HepG2 (cell line): ENCODE measurements around the gene CPHXL2. TPM values are rescaled to one million over a fixed set of nuclear protein-coding genes. Genes with fewer than 3 reads are reported as not detected.
A peak's percentile ranks its signal among the peaks of the same experiment; 100 is the strongest.

Source experiments
- ATAC-seq: fragments of 200-7000 bp; cut with Tn5 transposase; 3 replicates; pipeline ENCODE4 v1.9.1; 2020; ENCODE audit warnings: mild to moderate bottlenecking, moderate library complexity
- BruUV-seq: library from RNA; stranded (reverse); fragments of 400-500 nt; replicated peaks from 2 replicates; lab custom pipeline; 2021; lab: Mats Ljungman, UMichigan
- CTCF ChIA-PET: fragments of 300-600 bp; formaldehyde crosslinking; extraction: SDS; loops from one replicate; lab custom pipeline; 2021; ENCODE audit warnings: low total read pairs, inconsistent platforms, low intra/inter-chr PET ratio; lab: Yijun Ruan, JAX
- POLR2A ChIA-PET: fragments of 350-600 bp; sonication (Branson Sonifier 250); formaldehyde crosslinking; loops from one replicate; lab custom pipeline; 2020; ENCODE audit warnings: antibody characterized with exemption, inconsistent platforms; lab: Yijun Ruan, JAX
- DNase-seq: peaks from one replicate; pipeline ENCODE4 v3.0.0-alpha.2; 2015; ENCODE audit warnings: low spot score
- FAIRE-seq: peaks from 3 replicates; lab custom pipeline; 2011; peaks lifted over from hg19 to GRCh38; lab: Jason Lieb, UNC
- H2AFZ ChIP-seq: one replicate; pipeline ENCODE4 v1.6.1; 2011; ENCODE audit warnings: low read length, inconsistent platforms
- H3K27ac ChIP-seq: fragments of 300-600 bp; 3 replicates; pipeline ENCODE4 v1.8.0; 2011; ENCODE audit warnings: mixed run types, mild to moderate bottlenecking, mixed read lengths, low read length, inconsistent platforms; ENCODE audit not compliant: insufficient read depth; ENCODE audit errors: extremely low read length
- H3K27me3 ChIP-seq, 2 experiments: fragments of 200-600 bp in 1 of 2; 2 replicates in 1 of 2; 3 replicates in 1 of 2; pipeline versions ENCODE4 v1.6.0 to v1.8.0; 2011; ENCODE audit warnings: low read length in 2 of 2, mild to moderate bottlenecking in 2 of 2, moderate library complexity in 2 of 2, inconsistent platforms in 1 of 2; ENCODE audit not compliant: insufficient read depth in 2 of 2, control insufficient read depth in 1 of 2
- H3K36me3 ChIP-seq, 2 experiments: fragments of 200-600 bp in 1 of 2; replicated peaks in 1 of 2; 2 replicates in 1 of 2; 3 replicates in 1 of 2; pipeline versions ENCODE4 v1.5.1 to v1.8.0; 2011; ENCODE audit warnings: low read length in 2 of 2, inconsistent platforms in 1 of 2; ENCODE audit not compliant: insufficient read depth in 2 of 2, control insufficient read depth in 1 of 2
- H3K4me1 ChIP-seq: 2 replicates; pipeline ENCODE4 v1.5.1; 2012; ENCODE audit warnings: low read length, inconsistent platforms; ENCODE audit not compliant: insufficient read depth
- H3K4me2 ChIP-seq: 2 replicates; pipeline ENCODE4 v1.6.0; 2011; ENCODE audit warnings: low read depth, low read length, inconsistent platforms
- H3K4me3 ChIP-seq, 3 experiments: fragments of 200-600 bp in 1 of 3; sonication (generic), shearing (Covaris generic) in 1 of 3; replicated peaks in 1 of 3; 2 replicates each; pipeline ENCODE4 v1.5.1; 2011 to 2016; ENCODE audit warnings: low read length in 3 of 3, inconsistent platforms in 2 of 3, low read depth in 2 of 3, mild to moderate bottlenecking in 2 of 3, control low read depth in 1 of 3, mixed read lengths in 1 of 3; ENCODE audit not compliant: insufficient read depth in 1 of 3
- H3K79me2 ChIP-seq: one replicate; pipeline ENCODE4 v1.6.1; 2011; ENCODE audit warnings: low read length, inconsistent platforms; ENCODE audit not compliant: insufficient read depth
- H3K9ac ChIP-seq: 2 replicates; pipeline ENCODE4 v1.6.0; 2011; ENCODE audit warnings: mild to moderate bottlenecking, low read depth, low read length, inconsistent platforms; ENCODE audit not compliant: insufficient read depth
- H3K9me3 ChIP-seq: 2 replicates; pipeline ENCODE4 v1.5.1; 2012; ENCODE audit warnings: mild to moderate bottlenecking, low read length
- H4K20me1 ChIP-seq: 2 replicates; pipeline ENCODE4 v1.6.0; 2011; ENCODE audit warnings: inconsistent platforms, mild to moderate bottlenecking, low read length, moderate library complexity; ENCODE audit not compliant: insufficient read depth
- CEBPB ChIP-seq: IDR thresholded peaks from 2 replicates; pipeline ENCODE4 v1.6.1; 2011; ENCODE audit warnings: low read depth, low read length, improper control_type of control experiment, borderline replicate concordance
- EED ChIP-seq: sonication (generic); formaldehyde crosslinking; IDR thresholded peaks from 2 replicates; pipeline ENCODE4 v1.5.0; 2020; ENCODE audit warnings: mild to moderate bottlenecking, missing genetic modification reagents
- KLF6 ChIP-seq: IDR thresholded peaks from 2 replicates; pipeline ENCODE4 v1.8.0; 2016; ENCODE audit warnings: missing biosample characterization, missing genetic modification reagents
- NR1H2 ChIP-seq: sonication (generic); formaldehyde crosslinking; IDR thresholded peaks from 2 replicates; pipeline ENCODE4 v1.8.1; 2022; ENCODE audit warnings: low read depth, missing genetic modification reagents, borderline replicate concordance
- PCBP1 ChIP-seq: fragments of 200-400 bp; formaldehyde crosslinking; IDR thresholded peaks from 2 replicates; pipeline ENCODE4 v1.6.1; 2017; ENCODE audit warnings: mild to moderate bottlenecking, low read depth, low read length, borderline replicate concordance
- RORA ChIP-seq: sonication (generic); formaldehyde crosslinking; IDR thresholded peaks from 2 replicates; pipeline ENCODE4 v1.5.0; 2020; ENCODE audit warnings: mild to moderate bottlenecking, missing genetic modification reagents, moderate library complexity
- ZFY ChIP-seq: sonication (generic); formaldehyde crosslinking; IDR thresholded peaks from 2 replicates; pipeline ENCODE4 v1.4.0; 2020; ENCODE audit warnings: missing genetic modification reagents
- ZNF138 ChIP-seq: sonication (generic); formaldehyde crosslinking; IDR thresholded peaks from 2 replicates; pipeline ENCODE4 v1.5.0; 2020; ENCODE audit warnings: mild to moderate bottlenecking, low read depth, missing genetic modification reagents
- ZNF331 ChIP-seq: sonication (generic); formaldehyde crosslinking; IDR thresholded peaks from 2 replicates; pipeline ENCODE4 v1.4.0; 2020; ENCODE audit warnings: missing genetic modification reagents
- ZNF549 ChIP-seq: sonication (generic); formaldehyde crosslinking; IDR thresholded peaks from 2 replicates; pipeline ENCODE4 v1.5.0; 2020; ENCODE audit warnings: missing genetic modification reagents
- WGBS: methylation state at CpG from one replicate; pipeline ENCODE4 v1.1.6; 2017; ENCODE audit warnings: low lambda C conversion rate; 5-methylcytosine and 5-hydroxymethylcytosine counted together
- in situ Hi-C: cut with HindIII; loops from 2 replicates; pipeline ENCODE4 v1.10.0; 2017; ENCODE audit warnings: low pct_unique_long_range_greater_than_20kb; ENCODE audit not compliant: extremely low pct_ligation_motif_present
- intact Hi-C: fragments of 100-400 bp; cut with micrococcal nuclease; formaldehyde crosslinking; loops from one replicate; pipeline ENCODE4 v1.10.0; 2022; ENCODE audit not compliant: unreplicated experiment
- polyA plus RNA-seq, 8 experiments: library from polyadenylated mRNA; depleted of rRNA in 3 of 8; stranded (reverse) in 7 of 8; unstranded in 1 of 8; fragments of >200 nt; fragmentation: Illumina TruSeq in 4 of 8; extraction: Trizol in 4 of 8; gene quantifications; 2 replicates each; pipeline versions ENCODE4 v1.2.1 to v1.2.3, GENCODE V29; 2011 to 2016; ENCODE audit warnings: low read depth in 4 of 8, missing spikeins in 1 of 8, mixed read lengths in 1 of 8; ENCODE audit not compliant: insufficient read depth in 1 of 8
- total RNA-seq, 5 experiments: library from RNA; depleted of rRNA; stranded (reverse); fragments of >200 nt; fragmentation: Illumina TruSeq; extraction: Trizol; gene quantifications; 2 replicates each; pipeline ENCODE4 v1.2.3, GENCODE V29; 2016; ENCODE audit warnings: low read depth in 1 of 5
- TF ChIP-seq, protein P1 (sequence below): sonication (generic); formaldehyde crosslinking; IDR thresholded peaks from 2 replicates; pipeline ENCODE4 v1.5.0; 2020; ENCODE audit warnings: missing genetic modification reagents
- TF ChIP-seq, protein P2 (sequence below): sonication (generic); formaldehyde crosslinking; IDR thresholded peaks from 2 replicates; pipeline ENCODE4 v1.4.0; 2020; ENCODE audit warnings: mild to moderate bottlenecking, missing genetic modification reagents, borderline replicate concordance

Gene CPHXL2
- total and polyA plus RNA-seq, 2 of the 13 experiments (the other 11 are each of a cell fraction or from before 2014, with no cell fraction given): not detected

GRCh38 chr16:75618780-75619179, 58.0 kb downstream of the CPHXL2 start:
- Histone ChIP-seq H3K36me3 (peaks cover 4 to 30% of the 10 kb centered on the region in 2 experiments; a peak in 3 of 5 replicates), H3K9ac (no peak overlapping the region), H2AFZ (no peak overlapping the region), H3K4me1 (peaks cover 25% of the 10 kb centered on the region)
- in situ Hi-C loops: no loop called here
- TF ChIP-seq ZFY (no peak), CEBPB (peak; percentile 70)
- TF ChIP-seq, all 625 proteins: peak for 1
- no peaks in the 10 kb centered on the region for H4K20me1 ChIP-seq
- FAIRE-seq (no peak), ATAC-seq (no peak), DNase-seq (no peak)
- ChIA-PET CTCF (no interaction called here), POLR2A (interaction anchor here (0.6 kb wide), 1 partner anchor 15 kb away, joined by 3 read pairs; no protein-coding TSS in a partner anchor)
- no peak overlapping the region for H3K4me2 ChIP-seq
- no TSS peak for BruUV-seq
- H3K9me3 ChIP-seq: no peaks in the 10 kb centered on the region
- peaks cover 7% of the 10 kb centered on the region for H3K79me2 ChIP-seq
- H3K27me3 ChIP-seq: no peaks in the 10 kb centered on the region; a peak in 1 of 5 replicates
- no peak overlapping the region for H3K27ac ChIP-seq
- intact Hi-C loops: no loop called here
- 91% methylated on average over 2 of the region's 2 CpGs for WGBS
- H3K4me3 ChIP-seq: no peak overlapping the region

- 97% methylated on average over 3 of the region's 3 CpGs for WGBS
- no TSS peak for BruUV-seq
- ChIA-PET CTCF (no interaction called here), POLR2A (no interaction called here)
- intact Hi-C loops: no loop called here
- peaks cover 6 to 41% of the 10 kb centered on the region in 2 experiments; a peak in 4 of 5 replicates for H3K36me3 ChIP-seq
- H3K27me3 ChIP-seq: no peaks in the 10 kb centered on the region
- in situ Hi-C loops: no loop called here
- no peak overlapping the region for H3K4me2 ChIP-seq
- H3K9ac ChIP-seq: no peak overlapping the region
- no peak for DNase-seq
- no peak overlapping the region for H3K4me3 ChIP-seq
- H3K4me1 ChIP-seq: peaks cover 18% of the 10 kb centered on the region
- H3K9me3 ChIP-seq: no peaks in the 10 kb centered on the region
- no peak for FAIRE-seq
- H4K20me1 ChIP-seq: no peaks in the 10 kb centered on the region
- no peak overlapping the region for H3K27ac ChIP-seq
- H2AFZ ChIP-seq: no peak overlapping the region
- peaks cover 2% of the 10 kb centered on the region for H3K79me2 ChIP-seq
- ATAC-seq: no peak
- TF ChIP-seq, protein P1, sequence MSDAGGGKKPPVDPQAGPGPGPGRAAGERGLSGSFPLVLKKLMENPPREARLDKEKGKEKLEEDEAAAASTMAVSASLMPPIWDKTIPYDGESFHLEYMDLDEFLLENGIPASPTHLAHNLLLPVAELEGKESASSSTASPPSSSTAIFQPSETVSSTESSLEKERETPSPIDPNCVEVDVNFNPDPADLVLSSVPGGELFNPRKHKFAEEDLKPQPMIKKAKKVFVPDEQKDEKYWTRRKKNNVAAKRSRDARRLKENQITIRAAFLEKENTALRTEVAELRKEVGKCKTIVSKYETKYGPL (CRISPR knock-in tag): no peak
- TF ChIP-seq KLF6 (CRISPR knock-in tag) (no peak), ZNF549 (CRISPR knock-in tag) (no peak), EED (no peak), RORA (CRISPR knock-in tag) (no peak), NR1H2 (CRISPR knock-in tag) (no peak), PCBP1 (no peak), ZNF331 (CRISPR knock-in tag) (no peak), ZNF138 (no peak)
- TF ChIP-seq, protein P2, sequence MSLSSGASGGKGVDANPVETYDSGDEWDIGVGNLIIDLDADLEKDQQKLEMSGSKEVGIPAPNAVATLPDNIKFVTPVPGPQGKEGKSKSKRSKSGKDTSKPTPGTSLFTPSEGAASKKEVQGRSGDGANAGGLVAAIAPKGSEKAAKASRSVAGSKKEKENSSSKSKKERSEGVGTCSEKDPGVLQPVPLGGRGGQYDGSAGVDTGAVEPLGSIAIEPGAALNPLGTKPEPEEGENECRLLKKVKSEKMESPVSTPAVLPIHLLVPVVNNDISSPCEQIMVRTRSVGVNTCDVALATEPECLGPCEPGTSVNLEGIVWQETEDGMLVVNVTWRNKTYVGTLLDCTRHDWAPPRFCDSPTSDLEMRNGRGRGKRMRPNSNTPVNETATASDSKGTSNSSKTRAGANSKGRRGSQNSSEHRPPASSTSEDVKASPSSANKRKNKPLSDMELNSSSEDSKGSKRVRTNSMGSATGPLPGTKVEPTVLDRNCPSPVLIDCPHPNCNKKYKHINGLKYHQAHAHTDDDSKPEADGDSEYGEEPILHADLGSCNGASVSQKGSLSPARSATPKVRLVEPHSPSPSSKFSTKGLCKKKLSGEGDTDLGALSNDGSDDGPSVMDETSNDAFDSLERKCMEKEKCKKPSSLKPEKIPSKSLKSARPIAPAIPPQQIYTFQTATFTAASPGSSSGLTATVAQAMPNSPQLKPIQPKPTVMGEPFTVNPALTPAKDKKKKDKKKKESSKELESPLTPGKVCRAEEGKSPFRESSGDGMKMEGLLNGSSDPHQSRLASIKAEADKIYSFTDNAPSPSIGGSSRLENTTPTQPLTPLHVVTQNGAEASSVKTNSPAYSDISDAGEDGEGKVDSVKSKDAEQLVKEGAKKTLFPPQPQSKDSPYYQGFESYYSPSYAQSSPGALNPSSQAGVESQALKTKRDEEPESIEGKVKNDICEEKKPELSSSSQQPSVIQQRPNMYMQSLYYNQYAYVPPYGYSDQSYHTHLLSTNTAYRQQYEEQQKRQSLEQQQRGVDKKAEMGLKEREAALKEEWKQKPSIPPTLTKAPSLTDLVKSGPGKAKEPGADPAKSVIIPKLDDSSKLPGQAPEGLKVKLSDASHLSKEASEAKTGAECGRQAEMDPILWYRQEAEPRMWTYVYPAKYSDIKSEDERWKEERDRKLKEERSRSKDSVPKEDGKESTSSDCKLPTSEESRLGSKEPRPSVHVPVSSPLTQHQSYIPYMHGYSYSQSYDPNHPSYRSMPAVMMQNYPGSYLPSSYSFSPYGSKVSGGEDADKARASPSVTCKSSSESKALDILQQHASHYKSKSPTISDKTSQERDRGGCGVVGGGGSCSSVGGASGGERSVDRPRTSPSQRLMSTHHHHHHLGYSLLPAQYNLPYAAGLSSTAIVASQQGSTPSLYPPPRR (CRISPR knock-in tag): no peak
- TF ChIP-seq, all 625 proteins: peak for 0
Observed at GRCh38 chr16:75617121-75617520, 59.7 kb downstream of the CPHXL2 start.
